Measurements from ENCODE around the gene WWOX. TPM values are rescaled to one million over a fixed set of nuclear protein-coding genes. Genes with fewer than 3 reads are reported as not detected.

Gene WWOX
- polyA plus RNA-seq, 1 donor (not counting 4 experiments of a cell fraction or from before 2014, with no cell fraction given), result 5.1 TPM

GRCh38 chr16:78909226-78909625, 809.8 kb downstream of the WWOX start:
- Histone ChIP-seq H3K4me1 (ENCODE audit: control insufficient read depth, extremely low read depth, insufficient read depth, low read length) (no peaks in the 10 kb centered on the region), H3K4me2 (ENCODE audit: control insufficient read depth, extremely low read depth, insufficient read depth, low read depth, low read length) (no peak overlapping the region), H3K79me2 (ENCODE audit: control insufficient read depth, insufficient read depth, low read length) (no peaks in the 10 kb centered on the region), H2AFZ (ENCODE audit: control insufficient read depth, low read length) (no peak overlapping the region), H3K27me3 (ENCODE audit: control insufficient read depth, extremely low read depth, insufficient read depth, low read length) (no peaks in the 10 kb centered on the region), H3K36me3 (ENCODE audit: control insufficient read depth in 2 of 2, extremely low read depth in 1 of 2, insufficient read depth in 2 of 2, low read length in 2 of 2) (no peaks in the 10 kb centered on the region), H3K27ac (ENCODE audit: control insufficient read depth, insufficient read depth, low read length) (no peak overlapping the region), H4K20me1 (ENCODE audit: control insufficient read depth, extremely low read depth, insufficient read depth, low read length) (no peaks in the 10 kb centered on the region), H3K9me1 (ENCODE audit: control insufficient read depth, extremely low read depth, insufficient read depth, low read length) (no peaks in the 10 kb centered on the region), H3K9ac (ENCODE audit: control insufficient read depth, extremely low read depth, insufficient read depth, low read length) (no peak overlapping the region), H3K4me3 (ENCODE audit: control insufficient read depth in 2 of 3, extremely low read depth in 1 of 3, insufficient read depth in 2 of 3, low read depth in 1 of 3, low read length in 3 of 3) (no peak overlapping the region), H3K9me3 (ENCODE audit: control insufficient read depth, low read depth, low read length) (no peaks in the 10 kb centered on the region)
- TF ChIP-seq EZH2 (IDR thresholded peaks at IDR 0.05; ENCODE audit: low read length) (no peak), CTCF (optimal IDR thresholded peaks at IDR 0.05 in 1 of 3, IDR thresholded peaks at IDR 0.05 in 1 of 3, conservative IDR thresholded peaks at IDR 0.05 in 1 of 3; ENCODE audit: extremely low read depth in 1 of 3, insufficient read depth in 2 of 3, low read length in 3 of 3) (no peak)
- no peak for DNase-seq (ENCODE audit: low read depth, low spot score)
- FAIRE-seq, result no peak
- dilution Hi-C loops (cut with MboI; ENCODE audit: extremely low pct_ligation_motif_present, low sequenced_read_pairs), result no loop called here

GRCh38 chr16:78915811-78916345, 816.4 kb downstream of the WWOX start:
- dilution Hi-C loops (cut with MboI; ENCODE audit: extremely low pct_ligation_motif_present, low sequenced_read_pairs), result no loop called here
- Histone ChIP-seq H3K36me3 (ENCODE audit: control insufficient read depth in 2 of 2, extremely low read depth in 1 of 2, insufficient read depth in 2 of 2, low read length in 2 of 2) (no peaks in the 10 kb centered on the region), H3K4me2 (ENCODE audit: control insufficient read depth, extremely low read depth, insufficient read depth, low read depth, low read length) (no peak overlapping the region), H3K27ac (ENCODE audit: control insufficient read depth, insufficient read depth, low read length) (no peak overlapping the region), H3K9ac (ENCODE audit: control insufficient read depth, extremely low read depth, insufficient read depth, low read length) (no peak overlapping the region), H3K79me2 (ENCODE audit: control insufficient read depth, insufficient read depth, low read length) (no peaks in the 10 kb centered on the region), H3K4me3 (ENCODE audit: control insufficient read depth in 2 of 3, extremely low read depth in 1 of 3, insufficient read depth in 2 of 3, low read depth in 1 of 3, low read length in 3 of 3) (no peak overlapping the region), H3K9me3 (ENCODE audit: control insufficient read depth, low read depth, low read length) (no peaks in the 10 kb centered on the region), H3K9me1 (ENCODE audit: control insufficient read depth, extremely low read depth, insufficient read depth, low read length) (no peaks in the 10 kb centered on the region), H2AFZ (ENCODE audit: control insufficient read depth, low read length) (no peak overlapping the region), H3K27me3 (ENCODE audit: control insufficient read depth, extremely low read depth, insufficient read depth, low read length) (no peaks in the 10 kb centered on the region), H3K4me1 (ENCODE audit: control insufficient read depth, extremely low read depth, insufficient read depth, low read length) (no peaks in the 10 kb centered on the region), H4K20me1 (ENCODE audit: control insufficient read depth, extremely low read depth, insufficient read depth, low read length) (no peaks in the 10 kb centered on the region)
- FAIRE-seq, result no peak
- no peak for TF ChIP-seq EZH2 (IDR thresholded peaks at IDR 0.05; ENCODE audit: low read length)
- no peak for DNase-seq (ENCODE audit: low read depth, low spot score)

Measured in keratinocyte (primary cell).